GM19372 (cell line): ENCODE results near the gene TTC28.
"Not testable (repeated sequence)": the region's sequence is repeated elsewhere in the genome, so short reads cannot be mapped to it uniquely, and the experiment has no call there.

Experiments
- ATAC-seq: cut with Tn5 transposase; IDR thresholded peaks from one replicate; pipeline ENCODE4 v1.9.1; 2021; ENCODE audit warnings: mild to moderate bottlenecking, low read depth, moderate library complexity; ENCODE audit not compliant: unreplicated experiment

Gene TTC28

GRCh38 chr22:28379951-28380350 lies 299.7 kb downstream of the TTC28 start:
- no peak for ATAC-seq

GRCh38 chr22:28379075-28379779 lies 300.4 kb downstream of the TTC28 start:
- ATAC-seq, result no peak

- no peak for ATAC-seq
Observed at GRCh38 chr22:28375761-28376534, 303.7 kb downstream of the TTC28 start.

GRCh38 chr22:28373831-28374230 lies 305.8 kb downstream of the TTC28 start:
- ATAC-seq, result no peak

- no peak for ATAC-seq
Observed at GRCh38 chr22:28369854-28370253, 309.8 kb downstream of the TTC28 start.

- no peak for ATAC-seq
Observed at GRCh38 chr22:28366856-28367255, 312.8 kb downstream of the TTC28 start.

GRCh38 chr22:28365371-28365770 lies 314.3 kb downstream of the TTC28 start:
- no peak for ATAC-seq

- ATAC-seq, result not testable (repeated sequence)
Observed at GRCh38 chr22:28364105-28364504, 315.5 kb downstream of the TTC28 start.

- ATAC-seq, result no peak
Observed at GRCh38 chr22:28360939-28361338, 318.7 kb downstream of the TTC28 start.

- ATAC-seq, result no peak
Observed at GRCh38 chr22:28358312-28358711, 321.3 kb downstream of the TTC28 start.

- ATAC-seq, result no peak
Observed at GRCh38 chr22:28357193-28357592, 322.4 kb downstream of the TTC28 start.

- ATAC-seq, result no peak
Observed at GRCh38 chr22:28351476-28351875, 328.2 kb downstream of the TTC28 start.

- ATAC-seq, result no peak
Observed at GRCh38 chr22:28348613-28349609, 330.7 kb downstream of the TTC28 start.

- no peak for ATAC-seq
Observed at GRCh38 chr22:28346308-28346707, 333.3 kb downstream of the TTC28 start.

GRCh38 chr22:28344918-28345703 lies 334.5 kb downstream of the TTC28 start:
- no peak for ATAC-seq

GRCh38 chr22:28341001-28341400 lies 338.6 kb downstream of the TTC28 start:
- no peak for ATAC-seq

- ATAC-seq, result no peak
Observed at GRCh38 chr22:28333088-28333487, 346.6 kb downstream of the TTC28 start.

- no peak for ATAC-seq
Observed at GRCh38 chr22:28332410-28332809, 347.2 kb downstream of the TTC28 start.

GRCh38 chr22:28331695-28332094 lies 347.9 kb downstream of the TTC28 start:
- ATAC-seq, result no peak
